ENCODE measurements around the gene PHLPP1.
"Not testable (repeated sequence)": the region's sequence is repeated elsewhere in the genome, so short reads cannot be mapped to it uniquely, and the experiment has no call there.

Gene PHLPP1

DNA sequence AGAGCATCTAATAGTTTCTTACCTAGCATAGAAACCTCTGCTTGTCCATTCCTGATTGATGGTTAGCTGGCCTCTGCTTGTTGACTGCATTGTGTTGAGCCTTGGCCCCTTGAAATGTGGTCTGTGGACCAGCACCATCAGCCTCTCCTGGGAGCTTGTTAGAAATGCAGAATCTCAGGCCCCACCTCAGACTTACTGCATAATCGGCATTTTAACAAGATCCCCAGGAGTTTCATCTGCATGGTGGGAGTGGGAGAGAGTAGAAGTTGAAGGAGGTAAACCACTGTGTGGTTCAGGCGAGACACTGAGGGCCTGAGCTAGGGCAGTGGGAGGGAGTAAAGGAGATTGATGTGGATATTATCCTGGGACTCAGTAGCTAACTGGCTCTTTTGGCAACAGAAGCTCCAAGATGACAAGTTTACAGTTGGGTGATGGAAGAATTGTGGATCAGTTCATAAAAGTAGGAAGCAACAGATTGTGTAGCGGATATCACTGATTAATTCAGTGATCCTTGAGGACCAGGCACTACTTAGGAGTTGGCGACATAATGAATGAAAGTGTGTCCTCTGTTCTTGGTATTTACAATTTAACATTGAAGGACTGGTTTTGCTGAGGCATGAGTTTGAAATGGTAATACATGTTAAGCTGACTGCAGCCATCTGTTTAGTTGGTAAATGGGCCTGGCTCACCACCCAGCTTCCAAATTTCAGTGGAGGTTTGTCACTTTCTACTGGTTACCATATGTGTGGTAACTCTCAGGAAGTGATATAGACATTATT is 20.9 kb downstream of the PHLPP1 start:
- Histone ChIP-seq H3K4me1 (no peaks in the 10 kb centered on the region), H3K9me3 (ENCODE audit: control insufficient read depth, low read length) (no peaks in the 10 kb centered on the region), H3K36me3 (ENCODE audit: control insufficient read depth, insufficient read depth, low read length) (no peaks in the 10 kb centered on the region), H3K9ac (no peak overlapping the region), H3K27ac (no peak overlapping the region), H3K4me2 (ENCODE audit: low read length) (no peak overlapping the region), H3K79me2 (peaks cover 20% of the 10 kb centered on the region), H3K27me3 (ENCODE audit: control insufficient read depth, insufficient read depth, low read length) (no peaks in the 10 kb centered on the region), H2AFZ (no peak overlapping the region), H3K4me3 (ENCODE audit: low read depth, low read length) (no peak overlapping the region)
- TF ChIP-seq, protein P1, sequence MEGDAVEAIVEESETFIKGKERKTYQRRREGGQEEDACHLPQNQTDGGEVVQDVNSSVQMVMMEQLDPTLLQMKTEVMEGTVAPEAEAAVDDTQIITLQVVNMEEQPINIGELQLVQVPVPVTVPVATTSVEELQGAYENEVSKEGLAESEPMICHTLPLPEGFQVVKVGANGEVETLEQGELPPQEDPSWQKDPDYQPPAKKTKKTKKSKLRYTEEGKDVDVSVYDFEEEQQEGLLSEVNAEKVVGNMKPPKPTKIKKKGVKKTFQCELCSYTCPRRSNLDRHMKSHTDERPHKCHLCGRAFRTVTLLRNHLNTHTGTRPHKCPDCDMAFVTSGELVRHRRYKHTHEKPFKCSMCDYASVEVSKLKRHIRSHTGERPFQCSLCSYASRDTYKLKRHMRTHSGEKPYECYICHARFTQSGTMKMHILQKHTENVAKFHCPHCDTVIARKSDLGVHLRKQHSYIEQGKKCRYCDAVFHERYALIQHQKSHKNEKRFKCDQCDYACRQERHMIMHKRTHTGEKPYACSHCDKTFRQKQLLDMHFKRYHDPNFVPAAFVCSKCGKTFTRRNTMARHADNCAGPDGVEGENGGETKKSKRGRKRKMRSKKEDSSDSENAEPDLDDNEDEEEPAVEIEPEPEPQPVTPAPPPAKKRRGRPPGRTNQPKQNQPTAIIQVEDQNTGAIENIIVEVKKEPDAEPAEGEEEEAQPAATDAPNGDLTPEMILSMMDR (IDR thresholded peaks at IDR 0.05), result no peak

DNA sequence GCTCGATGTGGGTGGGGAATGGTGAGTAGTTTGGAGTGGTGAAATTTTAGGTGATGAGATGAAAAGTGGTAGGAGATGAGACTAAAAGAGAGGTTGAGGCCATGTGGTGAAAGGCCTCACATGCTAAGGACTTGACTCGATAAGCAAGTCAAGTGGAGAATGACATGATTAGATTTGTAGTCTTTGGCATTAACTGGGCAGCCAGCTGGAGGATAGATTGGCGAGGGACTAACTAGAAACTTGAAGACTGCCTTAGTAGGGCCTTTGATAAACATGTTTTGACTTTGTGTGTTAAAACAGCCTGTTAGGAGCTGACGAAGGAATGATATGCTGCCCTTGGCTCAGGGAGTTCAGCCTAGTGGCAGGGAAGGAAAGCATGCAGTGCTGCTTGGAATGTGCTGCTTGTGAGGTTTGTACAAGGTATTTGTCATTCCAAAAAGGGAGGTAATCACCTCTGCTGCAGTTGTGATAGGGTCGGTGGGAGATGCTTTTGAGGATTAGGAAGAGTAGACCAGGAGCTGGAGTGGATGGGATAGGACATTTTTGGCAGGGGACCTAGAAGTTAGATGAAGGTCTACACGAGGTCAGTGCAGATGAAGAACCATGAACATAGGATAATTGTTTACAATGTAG is 22.0 kb downstream of the PHLPP1 start:
- Histone ChIP-seq H3K9me3 (ENCODE audit: control insufficient read depth, low read length) (no peaks in the 10 kb centered on the region), H2AFZ (no peak overlapping the region), H3K27ac (no peak overlapping the region), H3K36me3 (ENCODE audit: control insufficient read depth, insufficient read depth, low read length) (no peaks in the 10 kb centered on the region), H3K4me2 (ENCODE audit: low read length) (no peak overlapping the region), H3K79me2 (peaks cover 16% of the 10 kb centered on the region), H3K4me1 (no peaks in the 10 kb centered on the region), H3K27me3 (ENCODE audit: control insufficient read depth, insufficient read depth, low read length) (no peaks in the 10 kb centered on the region), H3K9ac (no peak overlapping the region), H3K4me3 (ENCODE audit: low read depth, low read length) (no peak overlapping the region)
- TF ChIP-seq, protein P1 (IDR thresholded peaks at IDR 0.05), result no peak

GRCh38 chr18:62738639-62739038 is 23.3 kb downstream of the PHLPP1 start:
- H3K79me2 ChIP-seq, result peaks cover 10% of the 10 kb centered on the region
- no peak overlapping the region for H3K9ac ChIP-seq

GRCh38 chr18:62739911-62740310 is 24.6 kb downstream of the PHLPP1 start:
- no peak overlapping the region for H2AFZ ChIP-seq
- no peak overlapping the region for H3K4me2 ChIP-seq (ENCODE audit: low read length)
- no peaks in the 10 kb centered on the region for H3K4me1 ChIP-seq
- no peaks in the 10 kb centered on the region for H3K36me3 ChIP-seq (ENCODE audit: control insufficient read depth, insufficient read depth, low read length)
- no peak overlapping the region for H3K4me3 ChIP-seq (ENCODE audit: low read depth, low read length)
- H3K79me2 ChIP-seq, result peaks cover 12% of the 10 kb centered on the region
- no peak overlapping the region for H3K27ac ChIP-seq
- no peak overlapping the region for H3K9ac ChIP-seq
- no peaks in the 10 kb centered on the region for H3K27me3 ChIP-seq (ENCODE audit: control insufficient read depth, insufficient read depth, low read length)
- H3K9me3 ChIP-seq (ENCODE audit: control insufficient read depth, low read length), result no peaks in the 10 kb centered on the region
- TF ChIP-seq, protein P1 (IDR thresholded peaks at IDR 0.05), result no peak

More at GRCh38 chr18:62738639-62739038, 23.3 kb downstream of the PHLPP1 start:
- no peaks in the 10 kb centered on the region for H3K27me3 ChIP-seq (ENCODE audit: control insufficient read depth, insufficient read depth, low read length)
- no peak overlapping the region for H2AFZ ChIP-seq
- no peak overlapping the region for H3K27ac ChIP-seq
- H3K4me1 ChIP-seq, result no peaks in the 10 kb centered on the region
- no peak overlapping the region for H3K4me3 ChIP-seq (ENCODE audit: low read depth, low read length)
- no peaks in the 10 kb centered on the region for H3K36me3 ChIP-seq (ENCODE audit: control insufficient read depth, insufficient read depth, low read length)
- H3K9me3 ChIP-seq (ENCODE audit: control insufficient read depth, low read length), result no peaks in the 10 kb centered on the region
- TF ChIP-seq, protein P1 (IDR thresholded peaks at IDR 0.05), result no peak
- no peak overlapping the region for H3K4me2 ChIP-seq (ENCODE audit: low read length)

DNA sequence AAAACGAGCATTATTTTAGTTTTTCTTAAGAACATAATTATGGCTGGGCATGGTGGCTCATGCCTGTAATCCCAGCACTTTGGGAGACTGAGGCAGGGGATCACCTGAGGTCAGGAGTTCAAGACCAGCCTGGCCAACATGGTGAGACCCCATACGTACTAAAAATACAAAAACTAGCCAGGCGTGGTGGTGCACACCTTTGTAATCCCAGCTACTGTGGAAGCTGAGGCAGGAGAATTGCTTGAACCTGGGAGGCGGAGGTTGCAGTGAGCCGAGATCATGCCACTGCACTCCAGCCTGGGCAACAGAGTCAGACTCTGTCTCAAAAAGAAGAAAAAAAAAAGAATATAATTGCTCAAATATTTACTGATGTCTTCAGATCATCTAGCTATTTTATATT is 25.3 kb downstream of the PHLPP1 start:
- not testable (repeated sequence) for H3K27me3 ChIP-seq (ENCODE audit: control insufficient read depth, insufficient read depth, low read length); H3K4me2 ChIP-seq (ENCODE audit: low read length); H2AFZ ChIP-seq; H3K36me3 ChIP-seq (ENCODE audit: control insufficient read depth, insufficient read depth, low read length); H3K27ac ChIP-seq; H3K9me3 ChIP-seq (ENCODE audit: control insufficient read depth, low read length); H3K4me1 ChIP-seq; H3K4me3 ChIP-seq (ENCODE audit: low read depth, low read length); H3K9ac ChIP-seq
- peaks cover 12% of the 10 kb centered on the region for H3K79me2 ChIP-seq
